Naive thymus-derived CD8-positive, alpha-beta T cell (primary cell): ENCODE measurements around the gene BEX2. TPM values are rescaled to one million over a fixed set of nuclear protein-coding genes. Genes with fewer than 3 reads are reported as not detected.
"Not testable (repeated sequence)": the region's sequence is repeated elsewhere in the genome, so short reads cannot be mapped to it uniquely, and the experiment has no call there.

Source experiments
- ATAC-seq, 2 donors: fragments of 150-1000 bp; cut with Tn5 transposase in 1 of 2; sonication (Bioruptor Pico), chemical (Tn5 transposase) in 1 of 2; 1 replicate in 1 of 2; 2 replicates in 1 of 2; pipeline ENCODE4 v1.10.0; 2021; ENCODE audit warnings: mild to moderate bottlenecking in 2 of 2, moderate library complexity in 2 of 2
- POLR2A ChIA-PET: fragments of 350-600 bp; sonication (Branson Sonifier 250); formaldehyde crosslinking; loops from one replicate; lab custom pipeline; 2021; ENCODE audit warnings: antibody characterized with exemption; lab: Charles Lee
- DNase-seq, 10 donors: peaks; one replicate each; pipeline versions ENCODE4 v3.0.0 to v3.0.0-alpha.2; 2020 to 2022
- H3K27ac Mint-ChIP-seq, 10 donors: one replicate each; pipeline ENCODE4 v1.8.0; 2020 to 2022; ENCODE audit warnings: mild to moderate bottlenecking in 10 of 10, mixed read lengths in 10 of 10, moderate library complexity in 4 of 10, inconsistent platforms in 1 of 10
- H3K27me3 Mint-ChIP-seq, 5 donors: one replicate each; pipeline ENCODE4 v1.8.0; 2021 to 2022; ENCODE audit warnings: mixed read lengths in 5 of 5
- H3K36me3 Mint-ChIP-seq, 3 donors: one replicate each; pipeline ENCODE4 v1.8.0; 2020 to 2022; ENCODE audit warnings: mixed read lengths in 3 of 3, mild to moderate bottlenecking in 2 of 3, inconsistent platforms in 1 of 3
- H3K4me1 Mint-ChIP-seq, 4 donors: one replicate each; pipeline ENCODE4 v1.8.0; 2021 to 2022; ENCODE audit warnings: mixed read lengths in 4 of 4
- H3K4me3 Mint-ChIP-seq, 10 donors: one replicate each; pipeline ENCODE4 v1.8.0; 2020 to 2022; ENCODE audit warnings: mild to moderate bottlenecking in 10 of 10, mixed read lengths in 10 of 10, moderate library complexity in 6 of 10, inconsistent platforms in 1 of 10
- H3K9me3 Mint-ChIP-seq, 9 donors: one replicate each; pipeline ENCODE4 v1.8.0; 2020 to 2022; ENCODE audit warnings: mixed read lengths in 9 of 9, mild to moderate bottlenecking in 3 of 9, inconsistent platforms in 1 of 9, moderate library complexity in 1 of 9
- polyA plus RNA-seq, 3 donors: library from polyadenylated mRNA; unstranded; fragments of 300-500 nt; fragmentation: Illumina TruSeq; gene quantifications; one replicate each; pipeline ENCODE4 v1.2.3, GENCODE V29; 2021
- total RNA-seq, 8 experiments: library from RNA in 2 of 8; stranded (reverse) in 2 of 8; gene quantifications; one replicate each; pipeline ENCODE4 v1.2.3 and lab custom pipeline; 2021 to 2026

BEX2 gene
- total and polyA plus RNA-seq, 5 experiments from 2014 or later = 30.3 to 98.5 (median 87.5) TPM

- H3K36me3 Mint-ChIP-seq = no peaks in the 10 kb centered on the region
- peaks cover 0 to 8% (median 3%) of the 10 kb centered on the region in 4 donors for H3K4me1 Mint-ChIP-seq
- H3K27ac Mint-ChIP-seq = no peak within 1 kb of the TSS
- H3K9me3 Mint-ChIP-seq = no peaks in the 10 kb centered on the region
- POLR2A ChIA-PET = no interaction called here
- peak within 1 kb of the TSS in 2 of 10 donors; percentile 26 to 49 for H3K4me3 Mint-ChIP-seq
- peaks cover 13 to 27% (median 23%) of the 10 kb centered on the region in 5 donors for H3K27me3 Mint-ChIP-seq
- ATAC-seq (no peak), DNase-seq (no peak)
Measured at GRCh38 chrX:103329991-103330390, 19.2 kb upstream of the BEX2 start, which contains the start of gene TCEAL7. TSS of gene TCEAL7 (plus strand) at chrX:103330239. CDS start at chrX:103331404, 1,165 bp downstream.

GRCh38 chrX:103311399-103311780 is 600 bp upstream of the BEX2 start:
- H3K4me1 Mint-ChIP-seq = peaks cover 3 to 11% (median 5%) of the 10 kb centered on the region in 4 donors
- H3K9me3 Mint-ChIP-seq = no peaks in the 10 kb centered on the region
- DNase-seq (no peak), ATAC-seq (no peak)
- H3K4me3 Mint-ChIP-seq = peak overlapping the region in 9 of 10 donors; percentile 77 to 89 (median 81)
- no peaks in the 10 kb centered on the region for H3K27me3 Mint-ChIP-seq
- peak overlapping the region in 1 of 10 donors; percentile 51 for H3K27ac Mint-ChIP-seq
- H3K36me3 Mint-ChIP-seq = peaks cover 5 to 12% (median 5%) of the 10 kb centered on the region in 3 donors
- POLR2A ChIA-PET = interaction anchor here (1.2 kb wide), 1 partner anchor 96 kb away, joined by 3 read pairs; the partner anchor contains the start of gene BEX4

GRCh38 chrX:103309860-103310554 is 783 bp downstream of the BEX2 start:
- Mint-ChIP-seq H3K4me1 (peaks cover 3 to 11% (median 5%) of the 10 kb centered on the region in 4 donors), H3K27ac (peak overlapping the region in 5 of 10 donors; percentile 16 to 92 (median 40)), H3K9me3 (peaks cover 0 to 1% (median 0%) of the 10 kb centered on the region in 9 donors), H3K36me3 (peaks cover 5 to 12% (median 5%) of the 10 kb centered on the region in 3 donors), H3K4me3 (peak overlapping the region; percentile 31 to 84 (median 68)), H3K27me3 (no peaks in the 10 kb centered on the region)
- DNase-seq = peak in 7 of 10 donors; percentile 2 to 28 (median 6)
- POLR2A ChIA-PET = no interaction called here
- peak; percentile 12 to 13 for ATAC-seq

GRCh38 chrX:103305666-103306065 is 5.1 kb downstream of the BEX2 start:
- ATAC-seq, DNase-seq, H3K27ac Mint-ChIP-seq, POLR2A ChIA-PET, H3K9me3 Mint-ChIP-seq, H3K4me3 Mint-ChIP-seq, H3K27me3 Mint-ChIP-seq: not testable (repeated sequence)
- Mint-ChIP-seq H3K36me3 (peaks cover 5 to 12% (median 5%) of the 10 kb centered on the region in 3 donors), H3K4me1 (peaks cover 1 to 11% (median 8%) of the 10 kb centered on the region in 4 donors)

- H3K4me3 Mint-ChIP-seq = no peak overlapping the region
- no peaks in the 10 kb centered on the region for H3K27me3 Mint-ChIP-seq
- no peak for ATAC-seq
- DNase-seq = no peak
- H3K27ac Mint-ChIP-seq = no peak overlapping the region
- POLR2A ChIA-PET = no interaction called here
- peaks cover 0 to 1% (median 0%) of the 10 kb centered on the region in 9 donors for H3K9me3 Mint-ChIP-seq
- H3K4me1 Mint-ChIP-seq = peaks cover 1 to 9% (median 6%) of the 10 kb centered on the region in 4 donors
- H3K36me3 Mint-ChIP-seq = peaks cover 5 to 12% (median 5%) of the 10 kb centered on the region in 3 donors
Measured at GRCh38 chrX:103304705-103305104, 6.1 kb downstream of the BEX2 start.

- no peak for DNase-seq
- peaks cover 0 to 6% (median 0%) of the 10 kb centered on the region in 3 donors for H3K36me3 Mint-ChIP-seq
- peaks cover 0 to 14% (median 0%) of the 10 kb centered on the region in 9 donors for H3K9me3 Mint-ChIP-seq
- POLR2A ChIA-PET = no interaction called here
- no peak overlapping the region for H3K4me3 Mint-ChIP-seq
- no peak for ATAC-seq
- H3K4me1 Mint-ChIP-seq = no peaks in the 10 kb centered on the region
- peaks cover 0 to 4% (median 0%) of the 10 kb centered on the region in 5 donors for H3K27me3 Mint-ChIP-seq
- H3K27ac Mint-ChIP-seq = no peak overlapping the region
Measured at GRCh38 chrX:103293118-103293517, 17.7 kb downstream of the BEX2 start.

- ATAC-seq = no peak
- Mint-ChIP-seq H3K36me3 (no peaks in the 10 kb centered on the region), H3K27me3 (peaks cover 18 to 67% (median 23%) of the 10 kb centered on the region in 5 donors), H3K9me3 (peaks cover 0 to 2% (median 0%) of the 10 kb centered on the region in 9 donors), H3K4me1 (peaks cover 3 to 16% (median 11%) of the 10 kb centered on the region in 4 donors), H3K27ac (no peak overlapping the region), H3K4me3 (no peak overlapping the region)
- POLR2A ChIA-PET = no interaction called here
- DNase-seq = no peak
Measured at GRCh38 chrX:103279624-103280023, 31.2 kb downstream of the BEX2 start.

GRCh38 chrX:103276581-103277002 is 34.2 kb downstream of the BEX2 start, which contains the start of gene TCEAL5:
TSS of gene TCEAL5 (minus strand) at chrX:103276750. CDS start at chrX:103274563, 2,187 bp downstream.
- Mint-ChIP-seq H3K4me1 (peaks cover 3 to 16% (median 11%) of the 10 kb centered on the region in 4 donors), H3K9me3 (peaks cover 0 to 1% (median 0%) of the 10 kb centered on the region in 9 donors), H3K36me3 (no peaks in the 10 kb centered on the region), H3K27me3 (peaks cover 23 to 78% (median 28%) of the 10 kb centered on the region in 5 donors), H3K27ac (peak within 1 kb of the TSS in 3 of 10 donors; percentile 0 to 56 (median 8)), H3K4me3 (peak within 1 kb of the TSS; percentile 51 to 85 (median 66))
- DNase-seq (peak in 1 of 10 donors; percentile 52), ATAC-seq (peak; percentile 49 to 57)
- POLR2A ChIA-PET = no interaction called here

GRCh38 chrX:103275947-103276567 is 34.7 kb downstream of the BEX2 start:
- Mint-ChIP-seq H3K4me1 (peaks cover 3 to 16% (median 11%) of the 10 kb centered on the region in 4 donors), H3K27ac (no peak overlapping the region), H3K27me3 (peaks cover 23 to 72% (median 31%) of the 10 kb centered on the region in 5 donors), H3K9me3 (peaks cover 0 to 1% (median 0%) of the 10 kb centered on the region in 9 donors), H3K4me3 (peak overlapping the region; percentile 51 to 85 (median 66)), H3K36me3 (no peaks in the 10 kb centered on the region)
- POLR2A ChIA-PET = no interaction called here
- no peak for DNase-seq
- ATAC-seq = no peak

GRCh38 chrX:103274284-103274683 is 36.5 kb downstream of the BEX2 start:
- no peaks in the 10 kb centered on the region for H3K36me3 Mint-ChIP-seq
- no peak overlapping the region for H3K4me3 Mint-ChIP-seq
- POLR2A ChIA-PET = no interaction called here
- DNase-seq = no peak
- peak overlapping the region in 1 of 10 donors; percentile 4 for H3K27ac Mint-ChIP-seq
- peaks cover 19 to 57% (median 28%) of the 10 kb centered on the region in 5 donors for H3K27me3 Mint-ChIP-seq
- peaks cover 3 to 16% (median 11%) of the 10 kb centered on the region in 4 donors for H3K4me1 Mint-ChIP-seq
- peaks cover 0 to 1% (median 0%) of the 10 kb centered on the region in 9 donors for H3K9me3 Mint-ChIP-seq
- no peak for ATAC-seq
